ENCODE results near the gene METTL9.
"Not testable (repeated sequence)": the region's sequence is repeated elsewhere in the genome, so short reads cannot be mapped to it uniquely, and the experiment has no call there.

The METTL9 gene

GRCh38 chr16:21602785-21603184 lies 3.4 kb downstream of the METTL9 start (continued):
- TF ChIP-seq CREB5 (CRISPR knock-in tag; IDR thresholded peaks at IDR 0.05; ENCODE audit: low read depth) = no peak
- no peak for TF ChIP-seq RARB (CRISPR knock-in tag; IDR thresholded peaks at IDR 0.05)
- no peak for TF ChIP-seq ISL1 (CRISPR knock-in tag; IDR thresholded peaks at IDR 0.05)
- no peak for TF ChIP-seq ZFP3 (CRISPR knock-in tag; IDR thresholded peaks at IDR 0.05)
- no peak for TF ChIP-seq ZNF565 (CRISPR knock-in tag; conservative IDR thresholded peaks at IDR 0.05; ENCODE audit: low read depth)

- ATAC-seq = peak; percentile 6; the same call in 1 of the 3 replicates
- TF ChIP-seq PATZ1 (CRISPR knock-in tag; IDR thresholded peaks at IDR 0.05; ENCODE audit: borderline replicate concordance) (no peak), ESRRG (CRISPR knock-in tag; IDR thresholded peaks at IDR 0.05) (no peak), POU6F1 (CRISPR knock-in tag; IDR thresholded peaks at IDR 0.05; ENCODE audit: borderline replicate concordance, low read depth) (no peak), ZC3H10 (CRISPR knock-in tag; IDR thresholded peaks at IDR 0.05) (no peak), OSR1 (CRISPR knock-in tag; IDR thresholded peaks at IDR 0.05) (no peak), ZNF70 (CRISPR knock-in tag; IDR thresholded peaks at IDR 0.05) (no peak), TCF4 (CRISPR knock-in tag; IDR thresholded peaks at IDR 0.05; ENCODE audit: borderline replicate concordance) (no peak)
Measured at GRCh38 chr16:21603928-21604327, 4.6 kb downstream of the METTL9 start.

GRCh38 chr16:21605848-21606247 lies 6.5 kb downstream of the METTL9 start:
- not testable (repeated sequence) for ATAC-seq

GRCh38 chr16:21608639-21609328 lies 9.4 kb downstream of the METTL9 start:
- TF ChIP-seq ZFP30 (CRISPR knock-in tag; IDR thresholded peaks at IDR 0.05) (no peak), ZC3H10 (CRISPR knock-in tag; IDR thresholded peaks at IDR 0.05) (no peak), ZFP3 (CRISPR knock-in tag; IDR thresholded peaks at IDR 0.05) (no peak), POU6F1 (CRISPR knock-in tag; IDR thresholded peaks at IDR 0.05; ENCODE audit: borderline replicate concordance, low read depth) (no peak), GLIS3 (CRISPR knock-in tag; IDR thresholded peaks at IDR 0.05) (no peak), CSDC2 (CRISPR knock-in tag; IDR thresholded peaks at IDR 0.05) (no peak), OSR1 (CRISPR knock-in tag; IDR thresholded peaks at IDR 0.05) (no peak), SNAI2 (CRISPR knock-in tag; IDR thresholded peaks at IDR 0.05) (no peak), ZNF70 (CRISPR knock-in tag; IDR thresholded peaks at IDR 0.05) (no peak), TSHZ2 (CRISPR knock-in tag; IDR thresholded peaks at IDR 0.05) (no peak), TCF4 (CRISPR knock-in tag; IDR thresholded peaks at IDR 0.05; ENCODE audit: borderline replicate concordance) (no peak), PATZ1 (CRISPR knock-in tag; IDR thresholded peaks at IDR 0.05; ENCODE audit: borderline replicate concordance) (no peak), RARB (CRISPR knock-in tag; IDR thresholded peaks at IDR 0.05) (no peak)
- ATAC-seq = no peak

Data from SK-N-SH treated with all-trans-retinoic acid at 6 μM for 48 hours (cell line).